Measurements from ENCODE around the gene SERPINB4.
"Not testable (repeated sequence)": the region's sequence is repeated elsewhere in the genome, so short reads cannot be mapped to it uniquely, and the experiment has no call there.

The SERPINB4 gene

GRCh38 chr18:63676526-63677323 lies 32.7 kb upstream of the SERPINB4 start:
- Histone ChIP-seq H3K27me3 (no peaks in the 10 kb centered on the region), H3K9me3 (replicated peaks in 1 of 11) (no peaks in the 10 kb centered on the region; a peak in 1 of 22 replicates), H3K36me3 (no peaks in the 10 kb centered on the region), H3K9ac (no peak overlapping the region), H4K20me1 (no peaks in the 10 kb centered on the region), H3K4me2 (no peak overlapping the region), H3K4me3 (no peak overlapping the region), H3K27ac (no peak overlapping the region), H3K4me1 (no peaks in the 10 kb centered on the region)
- no peak for TF ChIP-seq Cebpa-rat (IDR thresholded peaks at IDR 0.05)

- H3K9ac ChIP-seq = no peak overlapping the region
- no peaks in the 10 kb centered on the region for H3K36me3 ChIP-seq
- no peak overlapping the region for H3K4me3 ChIP-seq
- H3K9me3 ChIP-seq (replicated peaks in 1 of 11) = peaks cover 8 to 26% (median 13%) of the 10 kb centered on the region in 11 experiments; a peak in 17 of 22 replicates
- H3K4me1 ChIP-seq = no peaks in the 10 kb centered on the region
- no peak overlapping the region for H3K27ac ChIP-seq
- H3K27me3 ChIP-seq = no peaks in the 10 kb centered on the region
- H3K4me2 ChIP-seq = no peak overlapping the region
- no peaks in the 10 kb centered on the region for H4K20me1 ChIP-seq
- TF ChIP-seq Cebpa-rat (IDR thresholded peaks at IDR 0.05) = no peak
Measured at GRCh38 chr18:63664571-63664970, 20.5 kb upstream of the SERPINB4 start.

DNA sequence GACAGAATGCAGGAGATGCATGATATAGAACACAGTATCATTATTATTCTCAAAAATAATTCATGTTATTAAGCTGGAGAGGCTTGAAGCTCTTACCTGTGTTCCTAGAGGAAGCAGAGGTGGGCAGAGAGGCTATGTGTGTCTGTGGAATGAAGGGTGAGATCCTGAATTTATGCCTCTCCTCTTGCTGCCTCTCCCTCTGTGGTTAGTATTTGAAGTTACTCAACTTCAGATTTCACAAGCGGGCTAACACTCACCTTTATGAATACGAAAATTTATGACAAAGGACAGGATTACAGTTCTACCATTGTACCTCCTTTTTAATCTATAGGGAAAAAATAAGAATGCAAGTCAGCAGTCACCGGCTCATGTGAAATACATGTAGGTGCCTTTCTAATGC lies 17.7 kb upstream of the SERPINB4 start, which contains the start of gene SERPINB3:
SERPINB3 (minus strand) TSS at position 144 of the 400 bp plus-strand sequence. CDS start 677 bp downstream, outside the sequence.
- not testable (repeated sequence) for H3K4me2 ChIP-seq, H3K4me1 ChIP-seq, H3K9ac ChIP-seq, H3K27me3 ChIP-seq, H4K20me1 ChIP-seq, H3K27ac ChIP-seq, H3K36me3 ChIP-seq, H3K4me3 ChIP-seq
- H3K9me3 ChIP-seq (replicated peaks in 1 of 11) = peaks cover 4 to 15% (median 12%) of the 10 kb centered on the region in 11 experiments; a peak in 17 of 22 replicates

GRCh38 chr18:63658920-63659319 lies 14.9 kb upstream of the SERPINB4 start:
- H3K4me2 ChIP-seq = 0 out of 22 replicates have a peak overlapping the region, but pooled peaks of 1 of the 11 experiments have one; percentile 29
- not testable (repeated sequence) for H3K9me3 ChIP-seq (replicated peaks in 1 of 11); H4K20me1 ChIP-seq; H3K27ac ChIP-seq; H3K9ac ChIP-seq; H3K4me3 ChIP-seq; H3K4me1 ChIP-seq; H3K27me3 ChIP-seq; H3K36me3 ChIP-seq

DNA sequence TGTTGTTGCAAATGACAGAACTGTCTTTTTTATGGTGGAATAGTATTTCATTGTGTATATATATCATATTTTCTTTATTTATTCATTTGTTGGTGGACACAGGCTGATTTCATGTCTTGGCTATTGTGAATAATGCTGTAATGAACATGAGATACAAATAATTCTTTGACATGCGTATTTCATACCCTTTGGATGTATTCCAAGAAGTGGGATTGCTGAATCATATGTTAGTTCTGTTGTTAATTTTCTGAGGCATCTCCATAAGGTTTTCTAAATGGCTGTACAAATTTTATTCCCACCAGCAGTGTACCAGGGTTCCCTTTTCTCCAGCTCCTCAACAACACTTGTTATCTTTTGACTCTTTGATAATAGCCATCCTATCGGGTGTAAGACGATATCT lies 6.2 kb upstream of the SERPINB4 start:
- not testable (repeated sequence) for H3K4me3 ChIP-seq; H3K27ac ChIP-seq; H4K20me1 ChIP-seq; H3K36me3 ChIP-seq; H3K4me2 ChIP-seq; H3K4me1 ChIP-seq; H3K9me3 ChIP-seq (replicated peaks in 1 of 11); H3K9ac ChIP-seq; H3K27me3 ChIP-seq

GRCh38 chr18:63648241-63648640 lies 4.2 kb upstream of the SERPINB4 start:
- H3K9me3 ChIP-seq (replicated peaks in 1 of 11) = no peaks in the 10 kb centered on the region
- H3K4me3 ChIP-seq = no peak overlapping the region
- H3K4me2 ChIP-seq = no peak overlapping the region
- no peaks in the 10 kb centered on the region for H3K4me1 ChIP-seq
- H3K27ac ChIP-seq = no peak overlapping the region
- no peaks in the 10 kb centered on the region for H3K36me3 ChIP-seq
- no peak overlapping the region for H3K9ac ChIP-seq
- TF ChIP-seq Cebpa-rat (IDR thresholded peaks at IDR 0.05) = no peak
- no peaks in the 10 kb centered on the region for H4K20me1 ChIP-seq
- no peaks in the 10 kb centered on the region for H3K27me3 ChIP-seq

DNA sequence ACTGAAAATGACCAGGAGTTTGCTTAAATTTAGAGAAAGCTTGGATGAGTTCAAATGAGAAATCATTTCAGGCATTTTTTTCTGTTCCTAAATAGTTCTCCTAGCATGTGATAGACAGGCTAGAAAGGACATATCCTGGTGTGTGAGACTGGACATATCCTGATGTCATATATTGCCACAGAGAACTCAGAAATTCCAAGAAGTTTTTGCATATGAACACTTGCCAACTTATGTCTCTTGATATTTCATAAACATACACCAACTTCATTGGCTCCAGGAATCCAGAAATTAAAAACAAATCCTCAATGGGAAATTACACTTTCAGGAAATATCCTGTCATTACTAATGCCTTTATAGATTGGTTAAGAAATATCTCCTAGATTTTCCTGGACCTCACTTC lies 2.9 kb upstream of the SERPINB4 start:
- Histone ChIP-seq H3K4me2 (no peak overlapping the region), H3K4me1 (no peaks in the 10 kb centered on the region), H3K9ac (no peak overlapping the region), H3K9me3 (replicated peaks in 1 of 11) (no peaks in the 10 kb centered on the region), H4K20me1 (no peaks in the 10 kb centered on the region), H3K27ac (no peak overlapping the region), H3K36me3 (no peaks in the 10 kb centered on the region), H3K27me3 (no peaks in the 10 kb centered on the region), H3K4me3 (no peak overlapping the region)
- no peak for TF ChIP-seq Cebpa-rat (IDR thresholded peaks at IDR 0.05)

DNA sequence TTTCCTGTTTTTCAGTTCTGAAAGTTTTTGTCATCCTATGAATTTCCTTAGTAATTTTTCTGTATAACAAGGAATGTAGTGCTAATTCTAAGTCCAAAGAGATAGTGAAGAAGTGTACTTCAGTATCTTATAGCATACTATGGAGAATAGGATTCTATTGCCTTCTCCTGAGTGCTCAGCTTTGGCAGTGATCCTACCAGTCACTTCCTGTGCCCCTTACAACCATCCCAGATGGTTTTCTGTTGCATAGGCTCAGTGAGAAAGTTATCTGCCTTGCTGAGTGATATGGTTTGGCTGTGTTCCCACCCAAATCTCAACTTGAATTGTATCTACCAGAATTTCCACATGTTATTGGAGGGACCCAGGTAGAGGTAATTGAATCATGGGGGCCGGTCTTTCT lies 638 bp upstream of the SERPINB4 start:
- H4K20me1 ChIP-seq; H3K4me3 ChIP-seq; H3K27me3 ChIP-seq; H3K4me1 ChIP-seq; H3K9me3 ChIP-seq (replicated peaks in 1 of 11); H3K36me3 ChIP-seq; H3K4me2 ChIP-seq; H3K27ac ChIP-seq; H3K9ac ChIP-seq: not testable (repeated sequence)

- H3K9me3 ChIP-seq (replicated peaks in 1 of 11); H3K36me3 ChIP-seq; H4K20me1 ChIP-seq; H3K4me3 ChIP-seq; H3K9ac ChIP-seq; H3K4me1 ChIP-seq; H3K27me3 ChIP-seq; H3K4me2 ChIP-seq; H3K27ac ChIP-seq: not testable (repeated sequence)
Measured at GRCh38 chr18:63642668-63643356, 1.2 kb downstream of the SERPINB4 start.

GRCh38 chr18:63641157-63641680 lies 2.8 kb downstream of the SERPINB4 start:
- H3K9ac ChIP-seq; H3K4me1 ChIP-seq; H3K27ac ChIP-seq; H3K9me3 ChIP-seq (replicated peaks in 1 of 11); H4K20me1 ChIP-seq; H3K27me3 ChIP-seq; H3K36me3 ChIP-seq; H3K4me3 ChIP-seq: not testable (repeated sequence)
- H3K4me2 ChIP-seq = peak overlapping the region in 1 of 11 experiments; percentile 16; a peak in 1 of 22 replicates
